HG03103 (cell line): ENCODE data around the gene CIAO2B.

Experiments used
- ATAC-seq: cut with Tn5 transposase; IDR thresholded peaks from one replicate; pipeline ENCODE4 v1.9.1; 2021; ENCODE audit warnings: low read depth; ENCODE audit not compliant: unreplicated experiment

The CIAO2B gene

GRCh38 chr16:66921729-66922450, 12.3 kb downstream of the CIAO2B start:
- no peak for ATAC-seq

GRCh38 chr16:66920924-66921680, 13.1 kb downstream of the CIAO2B start:
- ATAC-seq, result no peak

GRCh38 chr16:66920299-66920590, 14.0 kb downstream of the CIAO2B start:
- no peak for ATAC-seq

- no peak for ATAC-seq
These were observed 14.5 kb downstream of the CIAO2B start for GRCh38 chr16:66919569-66920298.

GRCh38 chr16:66918803-66919568, 15.2 kb downstream of the CIAO2B start, which contains the start of gene CDH16:
Gene CDH16, minus strand, starts transcription at chr16:66918885. Its CDS starts 820 bp downstream, at chr16:66918065.
- no peak for ATAC-seq

- no peak for ATAC-seq
These were observed 15.8 kb downstream of the CIAO2B start for GRCh38 chr16:66918355-66918754.

GRCh38 chr16:66917741-66918140, 16.5 kb downstream of the CIAO2B start:
- ATAC-seq, result no peak

GRCh38 chr16:66916518-66916917, 17.7 kb downstream of the CIAO2B start:
- no peak for ATAC-seq

GRCh38 chr16:66915041-66915440, 19.2 kb downstream of the CIAO2B start:
- ATAC-seq, result no peak

- no peak for ATAC-seq
These were observed 19.7 kb downstream of the CIAO2B start for GRCh38 chr16:66914541-66914940.

- no peak for ATAC-seq
These were observed 20.5 kb downstream of the CIAO2B start for GRCh38 chr16:66913711-66914110.

GRCh38 chr16:66913081-66913480, 21.1 kb downstream of the CIAO2B start:
- ATAC-seq, result no peak

GRCh38 chr16:66911801-66912200, 22.4 kb downstream of the CIAO2B start:
- ATAC-seq, result no peak

GRCh38 chr16:66911112-66911511, 23.1 kb downstream of the CIAO2B start:
- ATAC-seq, result no peak

- no peak for ATAC-seq
These were observed 23.8 kb downstream of the CIAO2B start for GRCh38 chr16:66910175-66910940.

- ATAC-seq, result no peak
These were observed 25.2 kb downstream of the CIAO2B start for GRCh38 chr16:66908762-66909559.

GRCh38 chr16:66908116-66908515, 26.1 kb downstream of the CIAO2B start:
- ATAC-seq, result no peak

- no peak for ATAC-seq
These were observed 27.0 kb downstream of the CIAO2B start for GRCh38 chr16:66906916-66907836.
